ENCODE results near the gene SUGP1. TPM values are rescaled to one million over a fixed set of nuclear protein-coding genes. Genes with fewer than 3 reads are reported as not detected.

SUGP1 gene
- total and polyA plus RNA-seq, 2 of the 4 experiments (the other 2 are of a cell fraction), result 33.2 to 35.8 TPM

- no CpG with 5 or more reads among the region's 1 CpG for WGBS, 2 experiments (ENCODE audit: extremely low coverage in 2 of 2, insufficient read length in 1 of 2)
- Histone ChIP-seq H4K91ac (ENCODE audit: insufficient read depth, low read depth, low read length) (no peak overlapping the region), H3K4ac (ENCODE audit: low read depth, low read length) (no peak overlapping the region), H2BK5ac (ENCODE audit: low read depth, low read length, poor library complexity, severe bottlenecking) (no peak overlapping the region), H2AK9ac (replicated peaks; ENCODE audit: low read depth, low read length, poor library complexity) (no peak overlapping the region), H4K8ac (ENCODE audit: low read depth in 2 of 2, low read length in 2 of 2) (no peak overlapping the region), H3K14ac (replicated peaks; ENCODE audit: low read depth, low read length) (no peak overlapping the region), H3K9me1 (ENCODE audit: insufficient read depth, low read length) (0 out of 2 replicates have a peak, but pooled peaks cover 2% of the 10 kb centered on the region), H3K56ac (ENCODE audit: extremely low read depth, insufficient read depth, low read length) (no peak overlapping the region), H3K79me1 (ENCODE audit: low read depth in 1 of 2, low read length in 2 of 2) (peaks cover 16 to 52% of the 10 kb centered on the region in 2 experiments), H3K27me3 (ENCODE audit: control insufficient read depth, insufficient read depth, low read length) (no peaks in the 10 kb centered on the region), H2BK120ac (ENCODE audit: low read depth, low read length) (no peak overlapping the region), H4K5ac (ENCODE audit: low read depth, low read length) (no peak overlapping the region), H2AFZ (replicated peaks; ENCODE audit: low read length, poor library complexity) (no peak overlapping the region), H3K36me3 (ENCODE audit: control insufficient read depth, insufficient read depth, low read length) (peaks cover 36% of the 10 kb centered on the region), H3K23ac (ENCODE audit: low read depth, low read length) (no peak overlapping the region), H3K4me1 (ENCODE audit: control insufficient read depth, insufficient read depth, low read length) (peaks cover 3% of the 10 kb centered on the region), H3K4me3 (ENCODE audit: insufficient read depth, low read depth, low read length) (no peak overlapping the region), H3K18ac (ENCODE audit: low read depth, low read length) (no peak overlapping the region), H2BK20ac (ENCODE audit: low read depth, low read length) (no peak overlapping the region), H3K9me3 (ENCODE audit: control insufficient read depth, insufficient read depth, low read length) (no peaks in the 10 kb centered on the region), H3K9ac (ENCODE audit: low read depth, low read length) (no peak overlapping the region), H4K20me1 (ENCODE audit: insufficient read depth, low read length) (no peaks in the 10 kb centered on the region; the same call in 1 of the 2 replicates), H2BK15ac (ENCODE audit: low read depth, low read length) (no peak overlapping the region), H3K27ac (ENCODE audit: insufficient read depth, low read length) (no peak overlapping the region), H2AK5ac (ENCODE audit: low read depth, low read length) (no peak overlapping the region), H3K4me2 (ENCODE audit: low read depth, low read length) (no peak overlapping the region)
- TF ChIP-seq NFE2L2 (IDR thresholded peaks at IDR 0.05; ENCODE audit: low read depth, low read length) (no peak), SMC3 (IDR thresholded peaks at IDR 0.05; ENCODE audit: low read depth, low read length) (no peak), MXI1 (IDR thresholded peaks at IDR 0.05; ENCODE audit: borderline replicate concordance, low read depth, low read length) (no peak), ELK1 (IDR thresholded peaks at IDR 0.05; ENCODE audit: borderline replicate concordance, low read depth, low read length) (no peak), RCOR1 (IDR thresholded peaks at IDR 0.05; ENCODE audit: insufficient replicate concordance, low read length) (no peak)
- POLR2A ChIA-PET (ENCODE audit: unreplicated experiment), result no interaction called here
- no TSS peak for BruUV-seq (replicated peaks)
- no peak for ATAC-seq (ENCODE audit: low read depth)
- no peak for DNase-seq
- CTCF ChIA-PET, result interaction anchor here (0.7 kb wide), 1 partner anchor 17 kb away, joined by 3 read pairs; no protein-coding TSS in a partner anchor
- in situ Hi-C loops (cut with MboI; ENCODE audit: low sequenced_read_pairs), result no loop called here
- dilution Hi-C loops (cut with HindIII; ENCODE audit: low sequenced_read_pairs, unreplicated experiment), result no loop called here
- intact Hi-C loops (cut with micrococcal nuclease), result no loop called here
These were observed 4.2 kb downstream of the SUGP1 start for GRCh38 chr19:19316082-19316481.

All from IMR-90 (cell line).